Esophagus squamous epithelium (tissue), 5 donors: ENCODE data around the gene CCNY. TPM values are rescaled to one million over a fixed set of nuclear protein-coding genes. Genes with fewer than 3 reads are reported as not detected.

ENCODE experiments used
- DNase-seq: peaks from one replicate; lab custom pipeline; 2025; lab: John Stamatoyannopoulos, UW
- H3K27ac ChIP-seq, 4 donors: fragments of 200-600 bp; sonication (generic); one replicate each; pipeline ENCODE4 v1.5.1; 2016 to 2019; ENCODE audit warnings: mild to moderate bottlenecking in 1 of 4
- H3K27me3 ChIP-seq, 4 donors: fragments of 200-600 bp; sonication (generic); 1 replicate in 3 of 4; 2 replicates in 1 of 4; pipeline versions ENCODE4 v1.5.1 to v1.6.0; 2017 to 2021; ENCODE audit warnings: antibody characterized with exemption in 1 of 4
- H3K36me3 ChIP-seq, 3 donors: fragments of 200-600 bp; sonication (generic); one replicate each; pipeline ENCODE4 v1.5.1; 2016 to 2019
- H3K4me1 ChIP-seq, 3 donors: fragments of 200-600 bp; sonication (generic); one replicate each; pipeline ENCODE4 v1.5.1; 2017 to 2019
- H3K4me3 ChIP-seq, 4 donors: fragments of 200-600 bp; sonication (generic); 1 replicate in 3 of 4; 2 replicates in 1 of 4; pipeline ENCODE4 v1.5.1; 2016 to 2019; ENCODE audit warnings: mild to moderate bottlenecking in 2 of 4, moderate library complexity in 1 of 4
- H3K9me3 ChIP-seq, 3 donors: fragments of 200-600 bp; sonication (generic); one replicate each; pipeline ENCODE4 v1.5.1; 2016 to 2019
- POLR2A ChIP-seq, 4 donors: fragments of 450-650 bp; IDR thresholded peaks; one replicate each; pipeline ENCODE4 v1.6.1; 2017; ENCODE audit warnings: antibody characterized with exemption in 4 of 4, mild to moderate bottlenecking in 4 of 4, moderate library complexity in 3 of 4
- WGBS, 2 donors: methylation state at CpG; one replicate each; pipeline ENCODE4 v1.1.5; 2018; 5-methylcytosine and 5-hydroxymethylcytosine counted together
- intact Hi-C: fragments of 100-400 bp; cut with DNase I; formaldehyde crosslinking; loops from one replicate; pipeline ENCODE4 v1.15.0; 2022
- total RNA-seq, 4 donors: library from RNA; depleted of rRNA; stranded (reverse); fragments of >200 nt; gene quantifications; one replicate each; pipeline ENCODE4 v1.1.0, GENCODE V29; 2016
- TF ChIP-seq, protein P1 (sequence below), 6 experiments: fragments of 450-650 bp in 4 of 6; fragments of 200-600 bp in 2 of 6; sonication (generic) in 2 of 6; IDR thresholded peaks; one replicate each; pipeline ENCODE4 v1.5.1; 2016 to 2019; ENCODE audit warnings: antibody characterized with exemption in 6 of 6, mild to moderate bottlenecking in 4 of 6, moderate library complexity in 4 of 6
- donor health status: DM: yes; HTN: yes; CAD: no.

CCNY gene
- total RNA-seq, 4 donors from 2014 or later, result 24.1 to 41.5 (median 30.4) TPM

DNA sequence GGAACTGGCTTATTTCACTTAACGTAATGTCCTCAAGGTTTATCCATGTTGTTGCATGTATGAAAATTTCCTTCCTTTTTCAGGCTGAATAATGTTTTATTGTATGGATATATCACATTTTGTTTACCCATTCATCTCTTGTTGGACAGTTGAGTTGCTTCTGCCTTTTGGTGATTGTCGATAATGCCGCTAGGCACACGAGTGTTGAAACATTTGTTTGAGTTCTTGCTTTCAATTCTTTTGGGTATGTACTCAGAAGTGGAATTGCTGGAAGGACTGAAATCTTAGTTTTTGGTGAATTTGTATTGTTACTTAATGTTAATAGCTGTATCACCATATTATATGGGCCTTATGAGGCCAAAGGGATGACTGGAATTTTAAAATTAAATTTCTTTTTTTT lies 23.6 kb downstream of the CCNY start:
- intact Hi-C loops, result no loop called here
- H3K4me1 ChIP-seq, result peaks cover 0 to 47% (median 6%) of the 10 kb centered on the region in 3 donors
- H3K27ac ChIP-seq, result no peak overlapping the region
- TF ChIP-seq, protein P1, sequence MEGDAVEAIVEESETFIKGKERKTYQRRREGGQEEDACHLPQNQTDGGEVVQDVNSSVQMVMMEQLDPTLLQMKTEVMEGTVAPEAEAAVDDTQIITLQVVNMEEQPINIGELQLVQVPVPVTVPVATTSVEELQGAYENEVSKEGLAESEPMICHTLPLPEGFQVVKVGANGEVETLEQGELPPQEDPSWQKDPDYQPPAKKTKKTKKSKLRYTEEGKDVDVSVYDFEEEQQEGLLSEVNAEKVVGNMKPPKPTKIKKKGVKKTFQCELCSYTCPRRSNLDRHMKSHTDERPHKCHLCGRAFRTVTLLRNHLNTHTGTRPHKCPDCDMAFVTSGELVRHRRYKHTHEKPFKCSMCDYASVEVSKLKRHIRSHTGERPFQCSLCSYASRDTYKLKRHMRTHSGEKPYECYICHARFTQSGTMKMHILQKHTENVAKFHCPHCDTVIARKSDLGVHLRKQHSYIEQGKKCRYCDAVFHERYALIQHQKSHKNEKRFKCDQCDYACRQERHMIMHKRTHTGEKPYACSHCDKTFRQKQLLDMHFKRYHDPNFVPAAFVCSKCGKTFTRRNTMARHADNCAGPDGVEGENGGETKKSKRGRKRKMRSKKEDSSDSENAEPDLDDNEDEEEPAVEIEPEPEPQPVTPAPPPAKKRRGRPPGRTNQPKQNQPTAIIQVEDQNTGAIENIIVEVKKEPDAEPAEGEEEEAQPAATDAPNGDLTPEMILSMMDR (IDR thresholded peaks at IDR 0.05), result no peak
- TF ChIP-seq POLR2A (IDR thresholded peaks at IDR 0.05), result no peak
- H3K4me3 ChIP-seq, result no peak overlapping the region
- WGBS, 2 donors, result 89 to 93% methylated on average over 4 of the region's 4 CpGs
- H3K27me3 ChIP-seq, result no peaks in the 10 kb centered on the region
- DNase-seq, result no peak
- no peaks in the 10 kb centered on the region for H3K36me3 ChIP-seq
- no peaks in the 10 kb centered on the region for H3K9me3 ChIP-seq

DNA sequence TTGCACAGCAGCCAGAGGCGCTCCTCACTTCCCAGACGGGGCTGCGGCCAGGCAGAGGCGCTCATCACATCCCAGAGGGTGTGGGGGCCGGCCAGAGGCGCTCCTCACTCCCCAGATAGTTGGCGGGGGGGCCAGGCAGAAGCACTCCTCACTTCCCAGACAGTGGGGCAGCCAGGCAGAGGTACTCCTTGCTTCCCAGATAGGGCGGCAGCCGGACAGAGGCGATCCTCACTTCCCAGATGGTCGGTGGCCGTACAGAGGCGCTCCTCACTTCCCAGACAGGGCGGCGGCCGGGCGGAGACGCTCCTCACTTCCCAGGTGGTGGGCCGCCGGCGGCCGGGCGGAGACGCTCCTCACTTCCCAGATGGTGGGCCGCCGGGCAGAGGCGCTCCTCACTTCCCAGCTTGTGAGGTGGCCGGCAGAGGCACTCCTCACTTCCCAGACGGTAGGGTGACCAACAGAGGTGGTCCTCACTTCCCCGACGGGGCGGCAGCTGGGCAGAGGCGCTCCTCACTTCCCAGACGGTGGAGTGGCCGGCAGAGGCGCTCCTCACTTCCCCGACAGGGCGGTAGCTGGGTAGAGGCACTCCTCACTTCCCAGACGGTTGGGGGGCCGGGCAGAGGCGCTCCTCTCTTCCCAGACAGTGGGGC lies 26.5 kb downstream of the CCNY start:
- WGBS, 2 donors, result 60 to 90% methylated on average over 1 to 3 of the region's 41 CpGs
- no peaks in the 10 kb centered on the region for H3K27me3 ChIP-seq
- no peak overlapping the region for H3K27ac ChIP-seq
- H3K9me3 ChIP-seq, result no peaks in the 10 kb centered on the region
- TF ChIP-seq, protein P1 (IDR thresholded peaks at IDR 0.05), result no peak
- no peak for TF ChIP-seq POLR2A (IDR thresholded peaks at IDR 0.05)
- peaks cover 0 to 27% (median 0%) of the 10 kb centered on the region in 3 donors for H3K4me1 ChIP-seq
- H3K36me3 ChIP-seq, result no peaks in the 10 kb centered on the region
- H3K4me3 ChIP-seq, result no peak overlapping the region
- DNase-seq, result no peak
- intact Hi-C loops, result no loop called here

DNA sequence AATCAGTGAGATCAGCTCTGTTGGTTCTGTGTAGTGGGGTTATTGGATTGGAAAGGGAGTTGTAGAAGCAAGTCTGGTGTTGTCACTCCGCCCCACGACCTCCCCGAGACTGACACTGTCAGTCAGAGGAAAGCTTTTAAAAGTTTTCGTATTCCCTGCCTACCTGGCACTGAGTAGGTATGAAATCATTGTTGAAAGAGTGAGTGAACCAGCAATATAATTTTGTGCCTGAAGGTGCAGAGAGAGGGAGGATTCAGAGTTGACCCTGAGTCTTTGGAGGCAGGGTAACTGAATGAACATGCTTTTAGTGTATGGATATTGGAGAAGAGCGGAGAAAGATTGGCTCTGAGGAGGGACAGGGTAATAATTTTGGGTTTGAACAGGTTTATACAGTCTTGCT lies 27.3 kb downstream of the CCNY start:
- Histone ChIP-seq H3K27ac (no peak overlapping the region), H3K36me3 (no peaks in the 10 kb centered on the region), H3K4me1 (peaks cover 2 to 27% (median 2%) of the 10 kb centered on the region in 3 donors), H3K27me3 (no peaks in the 10 kb centered on the region), H3K9me3 (no peaks in the 10 kb centered on the region), H3K4me3 (no peak overlapping the region)
- TF ChIP-seq POLR2A (IDR thresholded peaks at IDR 0.05), result no peak
- TF ChIP-seq, protein P1 (IDR thresholded peaks at IDR 0.05), result no peak
- intact Hi-C loops, result no loop called here
- 88 to 96% methylated on average over 5 of the region's 5 CpGs for WGBS, 2 donors
- no peak for DNase-seq

GRCh38 chr10:35364808-35365207 lies 28.5 kb downstream of the CCNY start:
- H3K27me3 ChIP-seq, result no peaks in the 10 kb centered on the region
- no peaks in the 10 kb centered on the region for H3K36me3 ChIP-seq
- 33 to 50% methylated on average over 2 of the region's 2 CpGs for WGBS, 2 donors
- H3K27ac ChIP-seq, result no peak overlapping the region
- TF ChIP-seq, protein P1 (IDR thresholded peaks at IDR 0.05), result no peak
- H3K4me1 ChIP-seq, result peaks cover 4 to 32% (median 8%) of the 10 kb centered on the region in 3 donors
- intact Hi-C loops, result no loop called here
- no peak for DNase-seq
- no peak overlapping the region for H3K4me3 ChIP-seq
- no peaks in the 10 kb centered on the region for H3K9me3 ChIP-seq

GRCh38 chr10:35365994-35366393 lies 29.7 kb downstream of the CCNY start:
- DNase-seq, result no peak
- intact Hi-C loops, result no loop called here

More at GRCh38 chr10:35365994-35366393, 29.7 kb downstream of the CCNY start:
- Histone ChIP-seq H3K4me1 (peaks cover 4 to 37% (median 8%) of the 10 kb centered on the region in 3 donors), H3K36me3 (no peaks in the 10 kb centered on the region), H3K27ac (no peak overlapping the region), H3K4me3 (no peak overlapping the region), H3K9me3 (no peaks in the 10 kb centered on the region), H3K27me3 (no peaks in the 10 kb centered on the region)
- TF ChIP-seq, protein P1 (IDR thresholded peaks at IDR 0.05), result no peak
- TF ChIP-seq POLR2A (IDR thresholded peaks at IDR 0.05), result no peak
- WGBS, 2 donors, result 88 to 95% methylated on average over 1 of the region's 1 CpG
